ENCODE measurements around the gene PPOX.
A peak's percentile ranks its signal among the peaks of the same experiment; 100 is the strongest.

PPOX gene

DNA sequence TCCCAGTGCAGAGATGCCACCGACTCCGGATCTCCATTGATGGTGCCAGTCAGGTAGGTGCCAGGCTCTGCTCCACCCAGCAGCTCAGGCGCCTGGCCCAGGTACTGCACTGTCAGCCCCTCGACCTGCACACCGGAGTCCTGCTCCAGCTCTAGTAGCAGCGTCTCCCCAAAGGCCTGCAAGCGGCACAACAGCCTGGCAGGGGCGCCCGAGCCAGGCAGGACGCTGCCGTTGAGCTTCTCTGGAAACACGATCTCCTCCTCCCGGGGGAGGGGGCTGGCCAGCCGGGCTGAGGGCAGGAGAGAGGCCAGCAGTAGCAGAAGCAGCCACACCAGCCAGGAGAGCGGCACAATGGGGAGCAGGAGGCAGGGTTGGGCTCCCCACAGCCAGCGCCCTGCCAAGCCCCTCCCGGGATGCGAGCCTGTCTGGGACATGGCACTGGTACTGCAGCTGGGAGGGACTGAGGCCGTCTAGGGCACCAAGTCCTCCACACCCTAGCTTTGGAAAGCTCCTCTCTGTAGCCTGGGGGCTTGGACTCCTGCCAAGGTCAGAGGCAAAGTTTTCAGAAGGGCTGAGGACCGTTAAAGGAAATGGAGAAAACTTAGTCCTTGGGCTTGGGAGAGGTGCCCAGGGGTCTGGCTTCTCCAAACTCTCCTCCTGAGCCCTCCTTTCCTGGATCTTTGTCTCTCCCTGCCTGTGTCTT lies 32.1 kb downstream of the PPOX start:
- no peak for DNase-seq

DNA sequence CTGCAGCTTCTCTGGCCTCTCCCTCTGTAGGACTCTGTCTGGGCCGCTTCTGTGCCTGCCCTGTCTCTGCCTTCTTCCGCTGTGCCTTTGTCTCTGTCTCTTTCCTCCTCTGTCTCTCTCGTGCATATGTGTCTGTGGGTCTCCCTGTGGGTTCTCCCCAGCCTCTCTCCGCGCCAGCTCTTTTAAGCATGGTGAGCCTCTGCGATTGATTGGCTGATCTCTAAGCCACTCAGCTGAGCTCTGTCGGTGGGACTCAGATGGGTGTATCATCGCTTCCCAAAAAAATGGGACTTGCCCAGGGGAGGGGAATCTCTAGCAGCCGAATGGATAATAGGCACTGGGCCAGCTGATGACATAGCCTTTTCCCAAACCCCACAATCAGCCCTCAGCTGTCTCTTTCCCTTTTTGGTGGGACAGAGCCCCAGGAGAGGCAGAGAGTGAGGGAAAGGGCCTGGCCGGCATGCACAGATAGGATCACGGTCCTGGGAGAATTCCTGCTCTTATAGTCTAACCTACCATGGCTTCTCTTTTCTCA lies 32.7 kb downstream of the PPOX start, which contains the start of gene ADAMTS4:
TSS of gene ADAMTS4 (minus strand) at position 158 of the 535 bp plus-strand sequence. CDS start 427 bp downstream, outside the sequence.
- DNase-seq, result no peak

DNA sequence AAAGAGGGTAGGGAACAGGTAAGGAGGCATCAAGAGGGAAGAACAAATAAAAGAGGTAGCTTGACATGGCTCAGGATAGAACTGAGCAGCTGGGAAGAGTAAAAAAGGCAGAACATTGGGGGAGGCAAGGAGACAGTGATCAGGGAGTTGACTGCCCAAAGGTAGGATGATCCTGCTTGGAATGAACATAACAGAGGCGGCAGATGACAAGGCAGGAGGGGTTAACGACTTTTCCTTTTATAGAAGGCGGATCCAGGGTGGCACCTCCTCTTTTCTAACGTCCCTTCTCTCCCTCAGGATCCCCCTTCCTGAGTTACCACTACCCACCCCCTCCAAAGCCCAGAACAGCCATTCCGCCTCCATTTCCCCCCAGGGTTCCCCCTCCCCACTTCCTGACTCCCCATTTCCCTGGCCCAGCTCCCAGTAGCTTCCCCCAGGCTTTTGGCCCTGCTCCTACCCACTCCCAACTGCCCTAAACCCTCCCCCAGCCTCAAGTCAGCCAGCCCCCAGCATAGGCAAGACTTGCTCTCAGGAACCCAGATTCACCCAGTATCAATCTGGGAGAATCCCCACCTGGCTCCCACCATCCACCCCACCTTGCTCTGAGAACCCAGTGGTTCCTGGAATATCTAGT lies 33.4 kb downstream of the PPOX start:
- no peak for DNase-seq

DNA sequence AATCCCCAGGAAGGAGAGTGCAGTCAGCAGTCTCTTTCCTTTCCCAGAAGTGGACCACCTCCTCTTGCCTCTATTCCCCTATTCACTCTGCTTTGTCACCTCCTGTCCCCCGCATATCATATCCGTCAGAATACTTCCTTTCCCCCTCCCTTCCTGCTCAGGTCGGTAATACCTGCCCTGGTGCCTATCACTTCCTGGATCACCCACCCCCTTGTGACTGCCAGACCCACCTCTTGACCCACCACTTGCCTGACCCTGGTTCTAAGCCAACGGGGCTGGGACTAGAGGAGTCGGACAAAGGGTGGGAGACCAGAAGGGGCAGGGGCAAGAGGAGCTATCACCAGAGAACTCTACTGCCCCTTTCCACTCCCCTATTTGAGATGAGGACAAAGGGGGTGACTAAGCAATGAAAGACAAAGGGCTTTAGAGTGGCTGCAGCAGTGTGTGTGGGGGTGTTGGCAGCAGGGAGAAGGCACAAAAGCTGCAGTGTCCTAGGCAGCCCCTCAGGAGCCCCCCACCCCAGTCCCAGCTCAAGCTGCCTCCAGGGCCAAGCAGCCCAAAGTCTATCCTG lies 34.3 kb downstream of the PPOX start:
- DNase-seq, result no peak

DNA sequence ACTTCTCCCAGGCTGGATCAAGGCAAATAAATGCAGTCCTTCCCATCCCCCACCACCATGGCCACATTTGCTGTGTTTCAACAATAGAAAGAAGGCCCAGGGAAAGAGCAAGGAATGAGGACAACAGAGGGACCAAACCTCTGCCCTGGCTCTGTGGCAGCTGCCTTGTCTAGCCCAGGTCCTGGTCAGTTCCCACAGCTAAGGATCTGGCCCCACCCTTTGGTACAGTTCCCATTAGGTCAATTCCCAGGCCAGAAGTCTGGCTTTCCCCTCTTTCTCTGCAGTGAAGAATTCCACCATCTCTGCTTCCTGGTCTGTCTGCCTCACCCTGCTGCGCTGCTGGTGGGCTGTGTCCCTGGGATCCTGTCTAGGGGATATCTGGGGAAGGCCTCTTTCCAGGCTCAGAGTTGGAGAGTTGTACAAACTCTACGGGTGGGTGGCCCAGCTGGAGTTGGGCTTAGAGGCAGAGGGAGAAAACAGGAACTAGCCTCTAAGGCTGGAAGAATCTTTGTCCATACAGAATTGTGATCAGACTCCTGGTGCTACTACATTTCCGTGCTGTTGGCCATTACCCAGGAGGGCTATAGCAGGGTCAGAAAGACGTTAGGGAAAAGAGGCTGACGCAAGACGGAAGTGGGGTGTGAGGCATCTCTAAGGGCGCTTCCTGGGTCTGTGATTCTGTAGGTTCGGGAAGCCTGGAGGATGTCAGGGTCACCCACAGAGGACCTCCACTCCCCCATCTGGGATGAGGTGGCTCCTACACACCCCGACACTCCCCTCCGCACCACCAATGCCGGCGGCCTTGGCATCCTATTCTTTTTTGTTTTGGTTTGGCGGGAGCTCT lies 35.0 kb downstream of the PPOX start:
- no peak for DNase-seq

DNA sequence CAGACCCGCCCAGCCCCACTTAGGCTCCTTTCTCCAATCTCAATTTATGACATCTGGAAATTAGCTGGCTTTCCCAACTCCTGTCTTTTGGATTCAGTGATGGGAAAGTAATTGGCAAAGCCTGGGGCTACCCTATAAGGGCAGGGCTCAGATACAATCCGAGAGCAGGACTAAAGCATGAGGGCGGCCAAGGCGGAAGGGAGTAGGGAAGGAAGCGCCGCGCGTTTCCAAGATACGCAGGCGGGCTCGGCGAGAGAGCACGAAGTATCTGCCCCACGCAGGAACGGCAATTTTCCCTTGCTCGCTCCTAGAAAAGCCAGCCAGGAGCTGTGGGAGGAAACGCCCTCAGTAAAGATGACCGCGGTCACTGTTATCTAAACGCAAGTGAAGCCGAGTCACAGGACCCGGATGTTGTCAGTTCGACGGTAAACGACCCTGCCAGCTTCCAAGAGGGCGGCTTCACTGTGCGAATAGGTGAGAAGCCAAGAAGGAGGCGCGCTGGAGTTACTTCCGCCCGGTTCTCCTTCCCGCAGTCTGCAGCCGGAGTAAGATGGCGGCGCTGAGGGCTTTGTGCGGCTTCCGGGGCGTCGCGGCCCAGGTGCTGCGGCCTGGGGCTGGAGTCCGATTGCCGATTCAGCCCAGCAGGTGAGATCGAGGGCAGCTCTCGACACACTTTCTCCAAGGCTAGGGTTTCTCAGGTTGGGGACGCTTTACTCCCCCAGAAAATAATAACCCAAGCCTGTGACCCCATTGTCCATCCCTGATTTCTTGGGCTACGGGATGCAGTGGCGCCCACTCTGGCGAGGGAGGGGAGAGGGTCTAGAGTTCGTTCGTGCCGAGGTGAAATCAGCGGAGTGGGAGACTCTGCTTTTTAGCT lies 35.8 kb downstream of the PPOX start, which contains the start of gene NDUFS2:
TSS of gene NDUFS2 (plus strand) at position 532 of the 877 bp plus-strand sequence. CDS start at position 551, 19 bp downstream.
- peak; percentile 93 to 96 for DNase-seq

DNA sequence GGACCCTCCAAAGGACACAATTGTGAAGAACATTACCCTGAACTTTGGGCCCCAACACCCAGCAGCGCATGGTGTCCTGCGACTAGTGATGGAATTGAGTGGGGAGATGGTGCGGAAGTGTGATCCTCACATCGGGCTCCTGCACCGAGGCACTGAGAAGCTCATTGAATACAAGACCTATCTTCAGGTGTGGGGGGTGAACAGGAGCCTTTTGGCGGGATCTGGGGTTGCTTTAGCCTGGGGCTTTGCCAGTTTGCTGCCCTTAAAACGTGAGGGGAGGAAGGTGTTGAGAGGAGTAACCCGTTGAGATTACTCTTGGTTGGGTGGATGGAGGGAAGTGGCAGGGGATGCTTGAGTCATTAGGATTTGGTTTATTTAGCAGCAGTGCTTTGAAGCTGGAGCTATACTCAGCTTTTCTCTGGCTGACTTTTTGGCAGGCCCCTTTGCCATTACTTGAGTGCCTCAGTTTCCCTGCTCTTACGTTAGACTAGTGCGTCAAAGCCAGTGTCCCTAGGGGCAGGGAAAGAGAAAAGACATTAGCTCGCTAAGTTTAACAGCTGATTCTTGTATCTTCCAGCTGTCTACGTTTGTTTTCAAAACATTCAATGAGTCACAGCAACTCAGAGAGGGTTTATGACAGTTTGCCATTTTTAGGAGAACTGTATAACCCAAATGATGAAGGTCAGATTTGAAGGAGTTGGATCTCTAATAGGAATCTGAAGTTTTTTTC lies 40.4 kb downstream of the PPOX start:
- DNase-seq, result no peak

DNA sequence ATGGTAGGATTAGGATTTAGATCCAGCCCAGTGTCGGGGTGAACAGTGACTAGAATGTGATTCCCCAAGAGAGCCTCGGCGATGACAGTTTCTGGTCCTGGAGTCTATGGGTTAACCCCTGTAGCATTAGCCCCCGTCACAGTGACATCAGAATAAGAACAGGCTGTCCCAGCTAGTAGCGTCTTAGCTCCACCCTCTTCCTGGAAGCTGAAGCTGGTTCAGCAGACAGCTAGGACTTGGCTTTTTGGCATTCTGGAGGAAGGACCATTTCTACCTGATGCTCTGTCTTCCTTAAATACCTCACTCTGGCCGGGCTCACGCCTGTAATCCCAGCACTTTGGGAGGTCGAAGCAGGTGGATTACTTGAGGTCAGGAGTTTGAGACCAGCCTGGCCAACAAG lies 40.9 kb downstream of the PPOX start:
- DNase-seq, result no peak

DNA sequence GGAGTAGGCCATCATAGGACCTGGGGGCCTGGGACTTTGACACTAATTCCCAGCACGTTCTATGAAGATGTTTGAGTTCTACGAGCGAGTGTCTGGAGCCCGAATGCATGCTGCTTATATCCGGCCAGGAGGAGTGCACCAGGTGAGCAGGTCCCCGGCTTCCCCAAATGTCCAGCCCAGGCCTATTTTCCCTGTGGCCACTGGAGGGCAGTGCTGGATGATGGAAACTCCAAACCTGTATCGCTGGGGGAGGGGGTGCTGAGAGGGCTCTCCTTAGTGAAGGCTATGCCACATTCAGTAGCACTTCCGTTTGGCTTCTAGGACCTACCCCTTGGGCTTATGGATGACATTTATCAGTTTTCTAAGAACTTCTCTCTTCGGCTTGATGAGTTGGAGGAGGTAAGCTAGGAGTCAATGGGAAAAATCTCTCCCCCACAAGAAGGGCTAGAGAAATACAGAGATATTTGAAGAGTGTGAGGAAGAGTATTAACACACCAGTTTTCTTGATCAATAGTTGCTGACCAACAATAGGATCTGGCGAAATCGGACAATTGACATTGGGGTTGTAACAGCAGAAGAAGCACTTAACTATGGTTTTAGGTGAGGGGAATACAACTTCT lies 43.7 kb downstream of the PPOX start:
- DNase-seq, result peak; percentile 72 to 81

DNA sequence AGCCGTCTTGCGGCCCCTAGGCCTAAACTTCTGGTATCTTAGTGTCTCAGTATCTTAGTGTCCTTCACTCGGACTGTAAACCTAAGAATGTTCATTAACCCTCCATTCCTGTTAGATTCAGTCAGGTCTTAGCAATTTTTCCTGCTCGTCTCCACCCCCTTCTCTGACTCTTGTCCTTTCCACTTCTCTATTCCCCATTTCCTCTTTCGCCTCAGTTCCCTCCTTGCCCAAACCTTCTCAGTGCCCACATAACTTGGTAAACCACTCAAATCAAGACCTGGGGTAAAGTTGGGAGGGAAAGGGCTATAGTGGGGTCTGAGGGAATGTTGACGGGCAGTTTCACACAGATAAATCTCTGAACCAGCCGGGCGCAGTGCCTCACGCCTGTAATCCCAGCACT lies 48.1 kb downstream of the PPOX start:
- DNase-seq, result no peak

DNA sequence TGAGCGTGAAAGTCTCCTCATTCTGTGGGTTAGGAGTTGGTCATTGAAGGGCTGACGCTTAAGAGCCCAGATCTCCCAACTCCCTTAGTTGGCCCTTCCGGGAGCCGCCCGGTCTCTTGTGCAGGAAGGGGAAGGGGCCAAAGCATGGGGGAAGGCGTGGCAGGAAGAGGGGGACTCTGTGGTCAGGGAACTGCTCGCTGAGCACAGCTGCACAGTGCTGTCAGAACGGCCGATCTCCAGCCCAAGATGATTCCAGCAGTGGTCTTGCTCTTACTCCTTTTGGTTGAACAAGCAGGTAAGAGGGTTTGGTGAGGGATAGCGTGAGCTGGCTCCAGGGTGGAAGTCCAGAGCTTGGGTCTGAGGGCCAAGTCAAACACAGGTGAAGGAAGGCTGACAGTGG lies 48.9 kb downstream of the PPOX start, which contains the start of gene FCER1G:
TSS of gene FCER1G (plus strand) at position 220 of the 400 bp plus-strand sequence. CDS start at position 247, 27 bp downstream.
- DNase-seq, result no peak

DNA sequence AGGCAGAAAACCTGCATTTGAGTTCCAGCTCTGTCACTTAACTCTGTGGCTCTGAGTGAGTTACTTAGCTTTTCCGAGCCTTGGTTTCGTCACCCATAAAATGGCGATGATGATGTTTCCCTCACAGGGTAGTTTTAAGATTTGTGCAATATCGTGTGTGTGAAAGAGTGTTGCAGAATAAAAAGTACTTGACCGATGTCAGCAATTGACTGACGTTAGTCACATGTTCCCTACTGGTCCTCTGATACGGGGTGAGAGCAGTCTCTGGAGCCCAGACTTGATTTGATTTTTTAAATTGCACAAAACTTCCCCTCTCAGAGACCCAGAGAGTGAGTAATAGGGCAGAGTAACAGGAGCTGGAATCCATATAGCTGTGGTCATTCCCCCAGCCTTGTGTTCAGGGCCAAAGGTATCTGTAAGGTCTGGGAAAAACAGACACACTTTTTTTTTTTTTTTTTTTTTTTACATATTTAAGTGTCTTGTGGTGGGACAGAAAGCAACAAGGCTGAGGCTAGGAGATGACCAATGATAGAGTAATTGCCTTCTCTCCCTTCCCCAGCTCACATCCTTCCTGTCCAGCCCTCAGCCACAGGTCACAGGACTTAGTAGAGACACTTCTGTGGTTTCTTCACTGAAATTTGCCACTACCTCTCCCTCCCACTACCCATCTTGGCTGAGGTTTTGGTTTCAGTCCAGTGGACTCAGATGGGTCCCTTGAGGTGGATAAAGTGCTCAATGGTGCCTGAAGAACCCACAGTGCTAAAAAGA lies 50.9 kb downstream of the PPOX start:
- no peak for DNase-seq

DNA sequence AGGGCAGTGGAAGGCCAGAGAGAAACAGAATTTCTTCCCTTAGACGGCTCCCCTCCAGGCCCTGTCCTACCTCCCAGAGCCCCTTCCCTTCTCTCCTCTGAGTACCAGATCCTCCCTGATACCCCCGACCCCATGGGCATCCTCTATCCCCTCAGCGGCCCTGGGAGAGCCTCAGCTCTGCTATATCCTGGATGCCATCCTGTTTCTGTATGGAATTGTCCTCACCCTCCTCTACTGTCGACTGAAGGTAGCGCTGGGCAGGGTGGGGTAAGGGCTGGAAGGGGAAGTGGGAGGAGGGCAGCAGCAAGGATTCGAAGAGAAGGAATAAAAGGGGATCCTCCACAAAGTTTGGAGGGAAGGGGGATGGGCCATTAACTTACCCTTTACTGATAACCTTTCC lies 51.6 kb downstream of the PPOX start:
- DNase-seq, result no peak

DNA sequence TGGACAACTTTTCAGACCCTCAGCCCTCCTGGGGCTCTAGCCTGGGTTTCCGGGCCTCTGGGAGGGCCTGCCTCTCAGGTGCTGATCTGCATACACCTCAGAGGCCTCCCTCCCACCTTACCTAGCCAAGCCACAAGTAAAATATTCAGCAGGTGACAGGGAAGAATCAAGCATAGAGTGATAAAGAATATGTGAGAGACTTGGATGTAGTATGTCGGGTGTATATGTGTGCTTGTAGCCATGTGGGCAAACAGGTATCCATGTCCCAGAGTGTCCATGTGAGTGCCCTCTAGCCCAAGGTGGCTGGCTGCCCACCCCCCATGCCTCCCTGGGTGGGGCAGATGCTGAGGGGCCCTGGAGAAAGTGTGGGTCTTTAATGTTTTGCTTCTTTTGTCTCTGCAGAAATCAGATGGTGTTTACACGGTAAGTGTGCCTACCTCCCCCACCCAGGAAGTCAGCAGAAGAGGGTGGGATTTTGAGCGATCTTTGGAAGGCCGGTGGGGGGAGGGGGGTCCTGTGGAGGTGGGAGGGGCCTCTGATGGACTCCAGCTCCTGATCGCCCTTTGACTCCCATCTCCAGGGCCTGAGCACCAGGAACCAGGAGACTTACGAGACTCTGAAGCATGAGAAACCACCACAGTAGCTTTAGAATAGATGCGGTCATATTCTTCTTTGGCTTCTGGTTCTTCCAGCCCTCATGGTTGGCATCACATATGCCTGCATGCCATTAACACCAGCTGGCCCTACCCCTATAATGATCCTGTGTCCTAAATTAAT lies 52.3 kb downstream of the PPOX start:
- no peak for DNase-seq

DNA sequence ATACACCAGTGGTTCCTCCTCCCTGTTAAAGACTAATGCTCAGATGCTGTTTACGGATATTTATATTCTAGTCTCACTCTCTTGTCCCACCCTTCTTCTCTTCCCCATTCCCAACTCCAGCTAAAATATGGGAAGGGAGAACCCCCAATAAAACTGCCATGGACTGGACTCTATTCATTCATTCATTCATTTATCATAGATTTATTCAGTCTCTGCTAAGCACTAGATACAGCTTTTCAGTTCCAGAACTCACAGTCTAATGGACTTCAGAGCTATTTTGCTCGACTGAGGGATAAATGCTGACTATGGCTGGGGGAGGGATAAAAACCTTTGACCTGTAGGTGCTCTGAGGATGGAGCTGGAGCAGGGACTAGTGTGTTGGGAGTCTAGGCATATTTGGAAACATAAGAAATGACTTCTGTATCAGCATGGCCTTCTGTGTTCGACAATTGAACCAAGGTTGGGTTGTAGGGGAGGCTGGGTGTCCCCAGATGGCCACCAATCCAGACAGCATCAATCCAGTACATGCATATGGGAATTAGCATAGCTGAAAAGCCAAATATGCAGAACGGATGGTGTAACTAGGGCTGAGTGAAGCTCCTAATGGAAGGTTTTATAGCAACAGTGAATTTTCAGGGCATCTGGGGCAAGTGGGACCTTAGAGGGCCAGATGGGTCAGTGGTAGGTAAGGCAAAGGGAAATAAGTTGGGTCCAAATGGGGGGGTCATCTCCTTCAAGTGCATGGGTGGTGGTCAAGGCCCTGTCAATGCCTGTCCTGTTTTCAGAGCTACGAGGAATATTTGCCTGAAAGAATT lies 53.1 kb downstream of the PPOX start:
- no peak for DNase-seq

DNA sequence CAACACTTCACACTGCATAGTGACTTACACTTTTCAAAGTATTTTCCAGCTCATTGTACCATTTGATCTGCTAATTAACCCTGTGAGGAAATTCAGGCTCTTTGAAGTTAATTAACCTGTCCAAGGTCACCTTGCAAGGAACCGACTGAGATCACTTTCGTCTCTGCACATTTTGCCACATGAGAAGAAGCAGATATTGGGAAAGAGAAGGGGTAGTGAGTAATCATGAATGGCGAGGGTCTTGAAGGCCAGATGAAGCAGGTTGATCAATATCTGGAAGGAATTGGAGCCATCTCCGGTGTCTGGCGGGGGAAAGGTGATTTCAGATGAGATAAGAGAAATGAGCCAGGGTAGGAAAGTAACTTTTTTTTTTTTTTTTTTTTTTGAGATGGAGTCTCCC lies 53.8 kb downstream of the PPOX start:
- DNase-seq, result no peak
